Measurements from ENCODE around the gene CLMN.
A peak's percentile ranks its signal among the peaks of the same experiment; 100 is the strongest.
"Not testable (repeated sequence)": the region's sequence is repeated elsewhere in the genome, so short reads cannot be mapped to it uniquely, and the experiment has no call there.

CLMN gene

DNA sequence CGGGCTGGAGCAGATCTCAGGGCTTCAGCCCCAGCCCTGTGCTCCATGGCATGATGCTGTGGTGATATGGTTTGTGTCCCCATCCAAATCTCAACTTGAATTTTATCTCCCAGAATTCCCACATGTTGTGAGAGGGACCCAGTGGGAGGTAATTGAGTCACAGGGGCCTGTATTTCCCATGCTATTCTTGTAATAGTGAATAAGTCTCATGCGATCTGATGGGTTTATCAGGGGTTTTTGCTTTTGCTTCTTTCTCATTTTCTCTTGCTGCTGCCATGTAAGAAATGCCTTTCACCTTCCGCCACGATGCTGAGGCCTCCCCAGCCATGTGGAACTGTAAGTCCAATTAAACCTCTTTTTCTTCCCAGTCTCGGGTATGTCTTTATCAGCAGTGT is 36.7 kb downstream of the CLMN start:
- not testable (repeated sequence) for DNase-seq

DNA sequence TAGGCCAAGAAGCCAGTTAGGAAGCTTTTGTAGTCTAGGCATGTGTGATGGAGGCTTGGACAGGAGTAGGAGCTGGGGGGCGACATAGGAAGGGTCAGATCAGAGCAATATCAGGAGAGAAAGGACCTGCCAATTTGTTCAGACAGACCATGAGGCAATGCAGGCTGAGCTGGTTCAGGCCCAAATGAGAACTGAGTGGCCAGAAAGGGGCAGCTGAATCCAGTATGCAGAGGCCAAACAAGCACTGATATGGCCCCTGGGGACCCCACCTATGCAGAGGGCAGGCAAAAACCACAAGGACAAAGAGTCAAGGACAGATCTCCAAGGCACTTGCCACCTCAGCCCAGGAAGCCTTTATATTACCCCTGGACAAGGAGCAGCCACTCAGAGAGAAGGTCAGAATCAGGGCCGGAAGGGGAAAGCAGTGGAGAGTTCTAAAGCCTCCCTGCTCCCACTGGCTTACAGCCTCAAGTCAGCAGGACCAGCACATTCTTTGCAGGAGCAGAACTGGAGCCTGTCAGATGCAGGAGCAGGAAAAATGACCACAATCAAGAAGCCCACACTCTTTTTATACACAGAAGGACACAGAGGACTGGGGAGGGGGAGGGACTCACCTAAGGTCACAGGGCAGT is 37.2 kb downstream of the CLMN start:
- no peak for DNase-seq

DNA sequence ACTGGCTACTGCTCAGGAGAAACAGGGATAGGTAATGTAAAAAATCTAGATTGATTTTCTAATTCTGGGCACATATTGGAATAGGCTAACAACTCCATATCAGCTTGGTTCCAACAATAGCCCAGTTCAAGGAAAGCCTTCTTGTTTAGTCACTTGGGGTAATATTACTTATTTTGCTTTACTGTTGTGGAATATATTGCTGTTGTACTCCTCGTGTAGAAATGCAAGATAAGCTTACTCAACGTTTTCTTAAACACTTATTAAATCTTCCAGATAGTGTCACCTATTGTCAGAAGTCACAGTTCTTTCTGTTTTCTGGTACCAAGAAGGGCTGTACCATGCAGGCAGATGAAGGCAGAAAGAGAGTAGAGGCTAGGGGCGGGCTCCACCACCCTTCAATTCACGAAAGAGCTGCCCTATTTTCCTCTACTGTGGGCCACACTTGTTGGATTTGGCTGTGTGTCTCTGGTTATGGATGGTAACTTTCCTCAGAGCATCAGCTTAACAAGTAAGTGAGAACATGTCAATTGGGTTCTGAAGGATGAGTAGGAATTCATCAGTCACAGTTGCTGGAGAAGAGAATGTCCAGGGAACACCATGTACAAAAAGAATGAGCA is 38.0 kb downstream of the CLMN start:
- no peak for DNase-seq

DNA sequence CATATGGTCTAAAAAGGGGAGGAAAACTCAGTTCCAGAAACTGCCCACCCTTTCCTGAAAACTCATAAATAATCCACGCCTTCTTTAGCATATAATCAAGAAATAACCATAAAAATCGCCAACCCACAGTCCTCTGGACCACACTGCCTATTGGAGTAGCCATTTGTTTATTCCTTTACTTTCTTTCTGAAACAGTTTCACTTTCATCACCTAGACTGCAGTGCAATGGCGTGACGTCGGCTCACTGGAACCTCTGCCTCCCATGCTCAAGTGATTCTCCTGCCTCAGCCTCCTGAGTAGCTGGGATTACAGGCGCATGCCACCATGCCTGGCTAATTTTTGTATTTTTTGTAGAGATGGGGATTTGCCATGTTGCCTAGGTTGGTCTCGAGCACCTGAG is 44.2 kb downstream of the CLMN start:
- no peak for DNase-seq

DNA sequence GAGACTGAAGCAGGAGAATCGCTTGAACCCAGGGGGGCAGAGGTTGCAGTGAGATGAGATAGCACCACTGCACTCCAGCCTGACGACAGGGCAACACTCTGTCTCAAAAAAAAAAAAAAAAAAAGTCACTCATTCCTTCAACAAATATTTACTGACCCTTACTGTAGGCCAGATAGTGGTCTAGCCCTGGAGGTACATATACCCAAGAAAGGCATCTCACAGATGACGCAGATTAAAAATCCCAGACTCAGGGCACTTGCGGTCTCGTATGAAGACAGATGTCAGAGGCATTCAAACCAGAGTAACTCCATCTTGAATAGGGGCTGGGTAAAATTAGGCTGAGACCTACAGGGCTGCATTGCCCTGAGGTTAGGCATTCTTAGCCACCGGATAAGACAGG is 44.8 kb downstream of the CLMN start:
- DNase-seq, result no peak

DNA sequence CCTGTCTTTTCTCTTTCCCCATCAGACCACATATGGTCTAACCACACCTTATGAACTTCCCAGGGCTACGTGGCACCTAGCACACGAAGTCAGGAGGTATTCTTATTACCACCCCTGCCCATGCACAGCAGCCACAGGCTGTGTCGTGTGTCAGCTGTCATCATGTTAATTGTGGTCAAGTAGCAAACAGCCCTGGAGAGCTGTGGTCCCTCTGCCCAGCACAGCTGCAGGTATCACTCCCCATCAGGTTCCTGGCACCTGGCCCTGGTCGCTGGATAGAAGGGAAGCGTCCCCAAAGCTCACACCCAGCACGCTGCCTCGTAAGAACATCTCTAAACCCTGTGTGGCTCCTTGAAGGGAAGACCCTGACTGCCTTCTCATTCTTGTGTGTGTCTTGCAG is 45.4 kb downstream of the CLMN start:
- DNase-seq, result no peak

DNA sequence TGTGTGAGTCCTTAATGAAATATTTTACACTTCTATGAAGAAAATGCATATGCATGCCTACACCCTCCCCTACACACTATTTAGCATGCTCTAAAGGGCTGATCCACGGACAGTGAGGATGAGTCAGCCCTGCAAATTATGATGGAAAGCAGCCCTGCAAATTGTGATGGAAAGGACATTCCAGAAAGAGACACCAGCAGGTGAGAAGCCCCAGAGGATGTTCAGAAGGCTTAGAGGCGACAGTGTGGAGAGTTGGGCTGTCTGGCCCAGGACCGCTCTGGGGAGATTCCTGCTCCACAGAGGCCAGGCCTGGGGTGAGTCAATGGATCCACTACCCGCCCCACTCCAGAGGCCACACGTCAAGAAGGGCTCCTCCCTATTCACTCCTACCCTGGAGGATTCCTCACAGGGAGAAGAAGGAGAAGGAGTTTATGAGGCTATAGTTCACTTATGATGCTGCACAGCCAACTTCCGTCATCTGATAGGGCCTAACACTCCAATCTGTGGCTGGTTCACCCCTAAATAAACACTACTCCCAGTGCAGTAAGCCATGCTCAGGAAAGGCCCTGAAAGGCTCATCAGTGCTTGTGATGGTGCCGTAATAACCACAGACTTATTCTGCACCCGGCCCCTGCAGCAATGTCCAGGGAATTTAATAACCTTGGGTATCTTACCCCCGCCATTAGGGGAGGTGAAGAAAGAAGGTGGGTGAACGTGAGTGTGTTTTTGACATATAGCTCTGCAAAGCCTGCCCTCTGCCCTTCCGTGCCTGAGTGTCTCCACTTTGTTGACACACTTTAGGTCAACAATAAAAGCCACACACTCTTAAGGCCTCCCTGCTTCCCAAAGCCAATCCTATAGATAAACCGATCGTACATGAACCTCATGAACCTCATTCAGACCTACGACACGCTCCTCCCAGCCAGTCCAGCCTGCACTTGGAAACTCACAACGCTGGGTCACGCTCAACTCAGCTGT is 46.4 kb downstream of the CLMN start:
- DNase-seq, result no peak

DNA sequence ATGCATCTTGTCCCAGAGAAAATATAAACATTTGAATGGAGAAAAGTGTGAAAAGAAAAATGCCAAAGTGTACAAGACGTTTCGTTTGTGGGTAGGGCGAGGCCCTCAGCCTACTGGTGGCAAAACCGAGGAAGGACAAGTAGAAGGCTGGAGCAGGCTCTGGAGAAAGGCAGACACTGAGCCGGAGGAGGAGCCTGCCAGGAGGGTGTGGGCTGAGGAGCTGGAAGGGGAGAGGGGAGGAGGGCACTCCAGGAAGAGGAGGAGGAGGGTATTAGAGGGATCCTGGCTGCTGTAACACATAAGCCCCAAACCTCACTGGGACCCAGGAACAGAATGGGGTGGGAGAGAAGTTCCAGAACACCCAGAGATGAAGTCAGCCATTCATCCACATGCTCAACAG is 47.7 kb downstream of the CLMN start:
- no peak for DNase-seq

DNA sequence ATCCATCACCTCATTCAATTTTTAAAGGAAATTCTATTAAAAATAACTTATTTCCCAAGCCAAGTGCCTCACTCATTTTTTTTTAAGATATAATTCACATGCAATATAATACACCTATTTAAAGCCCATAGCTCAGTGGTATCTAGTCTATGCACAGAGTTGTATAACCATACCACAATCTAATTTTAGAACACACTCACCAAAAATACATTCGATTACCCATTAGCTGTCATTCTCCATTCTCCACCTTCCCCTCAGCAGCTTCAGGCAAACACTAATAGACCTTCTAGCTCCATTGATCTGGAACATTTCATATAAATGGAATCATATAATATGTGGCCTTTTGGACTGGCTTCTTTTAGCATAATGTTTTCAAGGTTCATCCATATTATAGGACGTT is 49.5 kb downstream of the CLMN start:
- DNase-seq, result no peak

DNA sequence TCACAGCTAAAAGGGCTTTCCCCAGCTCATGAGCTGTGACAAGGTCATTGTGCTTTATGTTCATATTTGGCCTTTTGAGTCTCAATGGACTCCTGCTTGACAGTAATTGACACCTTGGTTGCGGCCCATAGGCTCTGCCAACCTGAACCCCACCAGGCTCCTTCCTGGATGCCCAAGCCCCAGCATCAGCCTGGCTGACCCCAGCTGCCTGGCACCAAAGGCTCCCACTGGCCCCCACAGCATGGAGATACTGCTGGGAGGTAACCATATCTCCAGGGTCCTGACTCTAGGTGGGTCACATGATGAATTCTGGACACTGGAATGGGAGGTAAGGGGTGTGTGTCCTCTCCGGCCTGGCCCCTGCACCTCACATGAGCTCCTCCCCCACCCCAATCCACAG is 50.2 kb downstream of the CLMN start:
- no peak for DNase-seq

DNA sequence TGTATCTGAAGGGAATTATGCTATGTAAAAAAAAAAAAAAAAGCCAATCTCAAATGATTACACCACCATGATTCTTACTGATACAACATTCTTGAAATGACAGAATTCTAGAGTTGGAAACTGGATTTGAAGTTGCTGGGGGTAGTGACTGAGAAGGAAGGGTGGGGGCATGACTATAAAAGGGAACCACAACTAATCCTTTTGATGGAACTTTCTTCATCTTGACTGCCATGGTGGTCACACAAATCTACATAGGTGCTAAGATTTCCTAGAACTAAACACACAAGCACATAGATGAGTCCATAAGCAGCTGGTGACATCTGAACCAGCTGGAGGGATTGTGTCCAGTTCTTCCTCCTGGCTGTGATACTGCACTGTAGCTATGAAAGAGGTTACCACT is 51.4 kb downstream of the CLMN start:
- peak; percentile 45 for DNase-seq

DNA sequence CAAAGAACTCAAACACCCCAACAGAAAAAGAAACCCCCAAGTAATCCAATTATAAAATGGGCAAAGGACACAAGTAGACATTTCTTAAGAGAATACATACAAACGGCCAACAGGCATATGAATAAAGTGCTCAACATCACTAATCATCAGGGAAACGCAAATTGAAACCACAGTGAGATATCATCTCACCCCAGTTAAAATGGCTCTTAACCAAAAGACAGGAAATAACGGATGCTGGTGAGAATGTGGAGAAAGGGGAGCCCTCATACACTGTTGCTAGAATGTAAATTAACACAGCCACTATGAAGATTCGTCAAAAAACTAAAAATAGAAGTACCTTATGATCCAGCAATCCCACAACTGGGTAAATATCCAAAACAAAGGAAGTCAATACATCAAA is 52.4 kb downstream of the CLMN start:
- DNase-seq, result no peak

DNA sequence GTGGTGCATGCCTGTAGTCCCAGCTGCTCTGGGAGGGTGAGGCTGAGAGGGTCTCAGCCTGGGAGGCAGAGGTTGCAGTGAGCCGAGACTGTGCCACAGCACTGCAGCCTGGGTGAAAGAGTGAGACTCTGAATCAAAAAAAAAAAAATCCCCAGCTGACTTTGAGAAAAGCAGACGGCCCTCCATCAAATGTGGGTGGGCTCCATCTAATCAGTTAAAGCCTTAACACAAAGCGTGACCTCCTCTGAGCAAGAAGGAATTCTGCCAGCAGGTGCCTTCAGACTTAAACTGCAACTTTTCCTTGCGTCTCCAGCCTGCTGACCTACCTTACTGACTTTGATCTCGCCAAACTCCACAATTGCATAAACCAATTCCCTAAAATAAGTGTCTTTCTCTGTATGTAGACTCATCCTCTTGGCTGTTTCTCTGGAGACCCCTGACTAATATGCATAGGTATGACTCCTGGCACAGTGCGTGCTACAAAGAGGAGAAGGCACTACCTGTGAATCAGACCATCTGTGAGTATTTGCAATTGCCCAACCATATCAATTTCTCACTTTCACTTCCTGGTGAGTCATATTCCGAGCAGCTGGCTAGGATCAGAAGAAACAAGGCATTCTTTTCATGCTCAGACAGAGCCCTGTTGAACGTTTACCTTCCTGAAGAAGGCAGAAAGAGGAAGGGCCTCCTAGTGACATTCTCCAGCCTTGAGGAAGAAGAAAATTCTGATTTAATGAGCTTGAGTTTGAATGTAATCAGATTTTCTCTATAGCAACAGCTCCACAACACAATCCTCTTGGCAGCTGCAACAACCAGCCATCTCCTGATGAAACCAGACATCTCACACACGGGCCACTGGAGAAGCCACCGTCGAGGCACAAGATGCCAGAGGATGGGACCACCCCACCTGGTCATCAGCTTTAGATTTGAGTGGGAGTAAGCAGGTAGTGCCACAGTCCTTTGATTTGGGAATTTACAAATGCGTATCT is 54.3 kb downstream of the CLMN start:
- peak; percentile 91 for DNase-seq

DNA sequence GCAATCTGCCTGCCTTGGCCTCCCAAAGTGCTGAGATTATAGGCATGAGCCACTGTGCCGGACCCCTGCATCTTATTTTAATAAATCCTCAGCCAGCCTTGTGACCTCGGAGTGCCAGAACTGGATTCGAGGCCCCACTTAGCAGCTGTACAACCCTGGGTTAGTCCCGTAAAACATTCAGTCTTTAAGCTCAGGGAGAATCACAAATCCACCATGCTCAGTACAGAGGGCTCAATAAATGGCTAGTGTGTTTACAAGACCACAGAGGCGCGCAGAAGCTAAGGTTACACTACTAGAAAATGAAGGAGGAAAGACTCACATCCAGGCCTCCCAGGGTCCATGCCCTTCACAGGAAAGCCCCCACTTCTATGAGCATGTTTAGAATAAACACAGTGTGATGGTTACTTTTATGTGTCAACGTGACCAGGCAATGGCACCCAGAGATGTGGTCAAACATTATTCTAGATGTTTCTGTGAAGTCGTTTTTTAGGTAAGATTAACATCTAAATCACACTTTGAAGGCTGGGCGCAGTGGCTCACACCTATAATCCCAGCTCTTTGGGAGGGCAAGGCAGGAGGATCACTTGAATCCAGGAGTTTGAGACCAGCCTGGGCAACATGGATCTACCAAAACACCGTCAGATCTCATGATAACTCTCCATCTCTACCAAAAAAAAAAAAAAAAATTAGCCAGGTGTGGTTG is 55.3 kb downstream of the CLMN start:
- DNase-seq, result no peak

DNA sequence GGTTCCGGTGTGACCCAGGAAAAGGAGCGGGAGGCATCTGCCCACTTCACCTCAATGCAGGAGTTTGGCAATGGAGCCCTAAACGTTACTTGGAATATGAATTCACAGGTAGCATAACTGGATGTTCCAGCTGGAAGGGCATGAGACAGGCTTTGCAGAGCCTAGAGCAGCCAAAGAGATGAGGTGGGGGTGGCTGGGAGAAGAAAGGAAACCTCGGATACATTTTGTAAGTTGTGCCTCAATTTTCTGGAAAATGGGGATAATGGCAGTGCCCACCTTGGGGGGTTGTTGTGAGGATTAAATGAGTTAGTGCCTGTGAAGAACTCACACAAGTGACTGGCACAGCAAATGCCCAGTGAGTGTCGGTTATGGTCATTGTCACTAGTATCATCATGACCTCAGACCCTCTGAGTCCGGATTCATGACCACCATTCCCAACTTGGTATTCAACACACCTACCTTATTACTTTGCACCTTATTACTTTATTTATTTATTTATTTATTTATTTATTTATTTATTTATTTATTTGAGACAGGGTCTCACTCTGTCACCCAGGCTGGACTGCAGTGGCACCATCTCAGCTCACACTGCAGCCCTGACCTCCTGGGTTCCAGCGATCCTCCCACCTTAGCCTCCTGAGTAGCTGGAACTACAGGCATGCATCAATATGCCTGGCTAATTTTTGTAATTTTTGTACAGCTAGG is 56.0 kb downstream of the CLMN start:
- DNase-seq, result no peak

DNA sequence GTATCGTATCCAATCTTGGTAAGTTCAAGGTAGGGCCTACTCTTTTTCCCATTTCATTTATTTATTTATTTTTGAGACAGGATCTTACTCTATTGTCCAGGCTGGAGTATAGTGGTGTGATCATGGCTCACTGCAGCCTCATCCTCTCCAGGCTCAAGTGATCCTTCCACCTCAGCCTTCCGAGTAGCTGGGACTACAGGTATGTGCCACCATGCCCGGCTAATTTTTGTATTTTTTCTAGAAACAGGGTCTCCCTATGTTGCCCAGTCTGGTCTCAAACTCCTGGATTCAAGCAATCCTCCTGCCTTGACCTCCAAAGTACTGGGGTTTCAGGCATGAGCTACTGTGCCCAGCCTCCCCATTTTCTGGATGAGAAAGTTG is 57.2 kb downstream of the CLMN start:
- no peak for DNase-seq

DNA sequence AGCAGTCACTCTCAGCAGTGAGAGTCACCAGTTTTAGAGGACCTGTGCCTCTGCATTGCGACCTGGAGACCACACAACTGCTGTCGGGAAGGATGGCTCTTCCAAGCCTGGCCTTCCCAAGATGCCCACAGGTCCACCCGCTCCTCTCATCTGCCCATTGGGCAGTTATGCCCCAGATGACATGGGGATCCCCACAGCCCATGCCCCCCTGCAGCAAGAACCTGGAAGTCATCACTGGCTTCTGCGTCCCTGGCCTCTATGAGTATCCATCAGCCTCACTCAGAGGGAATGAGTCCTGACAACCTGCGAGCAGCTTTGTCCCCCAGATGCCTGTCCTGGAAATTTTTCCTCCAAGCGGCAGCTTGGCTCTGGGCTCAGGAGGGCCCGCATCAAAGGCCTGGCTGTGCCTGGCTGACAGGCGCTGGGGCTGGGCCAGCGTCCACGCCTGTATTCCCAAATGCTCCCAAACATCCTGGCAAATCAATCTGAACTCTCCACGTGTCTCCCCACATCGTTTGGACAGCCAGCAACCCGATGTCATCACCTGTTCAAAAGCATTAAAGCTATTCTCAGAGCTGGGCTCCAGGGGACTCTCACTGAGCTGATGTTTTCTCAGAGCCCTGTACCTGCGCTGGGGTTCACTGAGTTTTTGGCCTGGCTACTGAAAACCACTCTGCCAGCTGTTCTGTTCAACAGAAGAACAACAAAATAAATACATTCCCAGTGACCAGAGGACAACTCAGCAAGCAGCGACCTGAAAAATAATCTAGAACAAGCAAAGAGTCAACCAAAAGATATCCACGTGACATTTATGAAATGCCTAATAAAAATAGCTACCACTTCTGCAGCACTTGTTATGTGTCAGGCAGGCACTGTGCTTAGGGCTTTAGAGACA is 57.8 kb downstream of the CLMN start:
- DNase-seq, result no peak

DNA sequence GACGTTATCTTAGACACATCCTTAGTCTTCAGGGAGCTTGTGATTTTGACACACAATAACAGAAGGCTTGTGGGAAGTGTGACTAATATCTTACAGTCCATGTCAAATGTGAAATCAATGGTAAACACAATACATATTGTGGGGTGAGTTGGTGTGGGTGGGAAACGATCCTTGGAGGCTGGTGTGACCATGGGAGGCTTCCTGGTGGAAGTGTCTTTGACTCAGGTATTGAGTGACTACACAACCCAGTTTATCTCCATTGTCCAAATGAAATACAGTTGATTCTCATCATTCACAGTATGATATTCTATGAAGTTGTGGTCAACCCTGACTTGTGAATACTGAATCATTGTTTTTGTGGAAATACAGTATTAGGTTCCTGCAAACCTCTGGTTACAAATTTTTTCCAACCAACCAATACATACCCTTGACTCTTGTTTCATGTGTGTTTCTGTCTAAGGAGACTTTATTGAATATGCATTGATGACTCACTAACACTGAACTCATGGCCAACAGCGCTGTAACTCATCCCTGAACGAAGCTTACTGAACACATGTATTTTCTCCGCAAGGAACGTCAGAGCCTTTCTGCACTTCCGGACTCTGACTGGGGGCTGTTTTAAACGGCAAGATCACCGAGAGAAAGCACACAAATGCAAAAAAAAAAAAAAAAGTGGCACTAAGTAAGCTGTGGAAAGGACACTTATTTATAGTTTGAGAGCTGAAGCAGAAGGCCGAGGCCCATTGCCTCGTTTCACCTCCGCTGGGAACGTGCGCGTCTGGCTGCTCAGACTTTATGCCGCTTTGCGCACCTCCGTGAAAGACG is 59.0 kb downstream of the CLMN start:
- no peak for DNase-seq
